Left ventricle myocardium inferior (tissue), 1 donor: Measurements from ENCODE around the gene TMSB4X. TPM values are rescaled to one million over a fixed set of nuclear protein-coding genes. Genes with fewer than 3 reads are reported as not detected.

ENCODE experiments used
- DNase-seq: peaks from one replicate; pipeline ENCODE4 v3.0.0-alpha.2; 2020
- H3K27ac ChIP-seq: fragments of 200-600 bp; replicated peaks from 2 replicates; pipeline ENCODE4 v1.8.0; 2021
- H3K27me3 ChIP-seq: fragments of 200-600 bp; 2 replicates; pipeline ENCODE4 v1.8.0; 2021; ENCODE audit warnings: low read depth
- H3K36me3 ChIP-seq: fragments of 200-600 bp; 2 replicates; pipeline ENCODE4 v1.8.0; 2021
- H3K4me1 ChIP-seq: fragments of 200-600 bp; 2 replicates; pipeline ENCODE4 v1.8.0; 2021
- H3K4me3 ChIP-seq: fragments of 200-600 bp; 2 replicates; pipeline ENCODE4 v1.8.0; 2021; ENCODE audit warnings: mild to moderate bottlenecking, moderate library complexity
- H3K9me3 ChIP-seq: fragments of 200-600 bp; replicated peaks from 2 replicates; pipeline ENCODE4 v1.8.0; 2021
- intact Hi-C: fragments of 100-400 bp; cut with micrococcal nuclease; formaldehyde crosslinking; loops from one replicate; pipeline ENCODE4 v1.11.0; 2022
- total RNA-seq: library from RNA; stranded (reverse); fragmentation: NEBNext Ultra II Directional; extraction: Animal tissue kit (Norgen Biotek cat#: 25700); gene quantifications from one replicate; pipeline ENCODE4 v1.2.1, GENCODE V29; 2021
- TF ChIP-seq, protein P1 (sequence below): fragments of 200-600 bp; IDR thresholded peaks from 2 replicates; pipeline ENCODE4 v1.8.0; 2021; ENCODE audit warnings: antibody characterized with exemption, mild to moderate bottlenecking, borderline replicate concordance
- donor health status: DM: no; HTN: yes; CAD: no; lungs with severe emphysema.

TMSB4X gene
- total RNA-seq, 1 donor from 2014 or later = 955 TPM

DNA sequence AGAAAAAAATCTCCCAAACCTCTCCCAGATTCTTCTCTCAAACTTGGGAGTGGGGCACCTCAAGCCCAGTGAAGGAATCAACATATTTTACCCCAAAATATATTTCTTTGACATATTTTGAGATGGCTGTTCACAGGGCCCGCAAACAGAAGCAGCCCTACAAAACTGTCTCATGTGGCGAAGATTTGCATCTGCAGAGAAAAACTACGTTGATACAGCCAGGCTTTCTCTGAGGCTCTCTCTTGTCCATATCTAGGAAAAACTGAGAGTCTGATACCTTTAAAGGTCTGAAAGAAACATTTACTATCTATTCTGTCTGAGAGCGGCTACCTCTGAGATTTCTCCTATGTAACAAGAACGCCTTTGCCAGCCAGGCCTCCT is 23.3 kb upstream of the TMSB4X start:
- Histone ChIP-seq H3K27me3 (no peaks in the 10 kb centered on the region), H3K4me3 (no peak overlapping the region), H3K4me1 (peaks cover 24% of the 10 kb centered on the region), H3K27ac (no peak overlapping the region), H3K9me3 (no peaks in the 10 kb centered on the region), H3K36me3 (no peaks in the 10 kb centered on the region)
- intact Hi-C loops = no loop called here
- DNase-seq = no peak
- TF ChIP-seq, protein P1, sequence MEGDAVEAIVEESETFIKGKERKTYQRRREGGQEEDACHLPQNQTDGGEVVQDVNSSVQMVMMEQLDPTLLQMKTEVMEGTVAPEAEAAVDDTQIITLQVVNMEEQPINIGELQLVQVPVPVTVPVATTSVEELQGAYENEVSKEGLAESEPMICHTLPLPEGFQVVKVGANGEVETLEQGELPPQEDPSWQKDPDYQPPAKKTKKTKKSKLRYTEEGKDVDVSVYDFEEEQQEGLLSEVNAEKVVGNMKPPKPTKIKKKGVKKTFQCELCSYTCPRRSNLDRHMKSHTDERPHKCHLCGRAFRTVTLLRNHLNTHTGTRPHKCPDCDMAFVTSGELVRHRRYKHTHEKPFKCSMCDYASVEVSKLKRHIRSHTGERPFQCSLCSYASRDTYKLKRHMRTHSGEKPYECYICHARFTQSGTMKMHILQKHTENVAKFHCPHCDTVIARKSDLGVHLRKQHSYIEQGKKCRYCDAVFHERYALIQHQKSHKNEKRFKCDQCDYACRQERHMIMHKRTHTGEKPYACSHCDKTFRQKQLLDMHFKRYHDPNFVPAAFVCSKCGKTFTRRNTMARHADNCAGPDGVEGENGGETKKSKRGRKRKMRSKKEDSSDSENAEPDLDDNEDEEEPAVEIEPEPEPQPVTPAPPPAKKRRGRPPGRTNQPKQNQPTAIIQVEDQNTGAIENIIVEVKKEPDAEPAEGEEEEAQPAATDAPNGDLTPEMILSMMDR = no peak

GRCh38 chrX:12953420-12953819 is 21.5 kb upstream of the TMSB4X start:
- H3K4me1 ChIP-seq = peaks cover 19% of the 10 kb centered on the region
- TF ChIP-seq, protein P1 = no peak
- no peaks in the 10 kb centered on the region for H3K9me3 ChIP-seq
- DNase-seq = no peak
- H3K27me3 ChIP-seq = no peaks in the 10 kb centered on the region
- intact Hi-C loops = no loop called here
- H3K36me3 ChIP-seq = no peaks in the 10 kb centered on the region
- no peak overlapping the region for H3K4me3 ChIP-seq
- H3K27ac ChIP-seq = no peak overlapping the region

DNA sequence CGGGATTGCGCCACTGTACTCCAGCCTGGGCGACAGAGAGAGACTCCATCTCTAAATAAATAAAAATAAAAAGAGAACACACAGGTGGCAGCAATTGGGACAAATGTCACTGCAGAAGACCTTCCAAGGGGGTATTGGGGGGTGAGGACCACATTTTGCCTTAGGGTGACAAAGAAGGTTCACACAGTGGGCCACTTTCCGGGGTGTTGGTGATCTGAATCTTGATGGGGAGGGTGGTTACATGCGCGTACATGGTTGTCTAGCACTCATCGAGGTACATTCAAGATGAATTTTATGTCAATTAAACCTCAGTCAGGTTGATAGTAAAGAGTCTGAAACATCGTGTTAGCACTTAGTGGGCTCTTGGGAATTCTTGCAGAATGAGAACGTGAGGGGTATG is 20.5 kb upstream of the TMSB4X start:
- Histone ChIP-seq H3K9me3 (no peaks in the 10 kb centered on the region), H3K27ac (no peak overlapping the region), H3K4me3 (no peak overlapping the region), H3K27me3 (no peaks in the 10 kb centered on the region), H3K4me1 (peaks cover 17% of the 10 kb centered on the region), H3K36me3 (no peaks in the 10 kb centered on the region)
- TF ChIP-seq, protein P1 = no peak
- no peak for DNase-seq
- intact Hi-C loops = no loop called here

GRCh38 chrX:12954981-12955380 is 19.9 kb upstream of the TMSB4X start:
- H3K4me3 ChIP-seq = no peak overlapping the region
- H3K27ac ChIP-seq = peak overlapping the region; percentile 79
- H3K27me3 ChIP-seq = no peaks in the 10 kb centered on the region
- intact Hi-C loops = no loop called here
- no peak for DNase-seq
- no peaks in the 10 kb centered on the region for H3K9me3 ChIP-seq
- H3K36me3 ChIP-seq = no peaks in the 10 kb centered on the region
- peaks cover 10% of the 10 kb centered on the region for H3K4me1 ChIP-seq
- TF ChIP-seq, protein P1 = no peak

GRCh38 chrX:12955882-12956703 is 18.8 kb upstream of the TMSB4X start:
- TF ChIP-seq, protein P1 = no peak
- Histone ChIP-seq H3K36me3 (no peaks in the 10 kb centered on the region), H3K27me3 (no peaks in the 10 kb centered on the region), H3K4me1 (peaks cover 10% of the 10 kb centered on the region), H3K27ac (peak overlapping the region; percentile 79), H3K4me3 (no peak overlapping the region), H3K9me3 (no peaks in the 10 kb centered on the region)
- intact Hi-C loops = no loop called here
- DNase-seq = peak; percentile 59
